Spleen (tissue), 11 donors: ENCODE data around the gene PRX. TPM values are rescaled to one million over a fixed set of nuclear protein-coding genes. Genes with fewer than 3 reads are reported as not detected.
A peak's percentile ranks its signal among the peaks of the same experiment; 100 is the strongest.
"Not testable (repeated sequence)": the region's sequence is repeated elsewhere in the genome, so short reads cannot be mapped to it uniquely, and the experiment has no call there.

Source experiments
- DNase-seq: peaks from one replicate; pipeline ENCODE4 v3.0.0-alpha.2; 2020
- H3K27ac ChIP-seq, 8 donors: fragments of 200-600 bp; sonication (generic) in 7 of 8; 1 replicate in 4 of 8; 2 replicates in 4 of 8; pipeline versions ENCODE4 v1.5.0 to v1.8.0; 2016 to 2021; ENCODE audit warnings: inconsistent platforms in 4 of 8, mild to moderate bottlenecking in 4 of 8, moderate library complexity in 1 of 8
- H3K27me3 ChIP-seq, 7 donors: fragments of 200-600 bp; sonication (generic) in 6 of 7; replicated peaks in 1 of 7; 1 replicate in 4 of 7; 2 replicates in 3 of 7; pipeline versions ENCODE4 v1.5.0 to v1.8.0; 2016 to 2021; ENCODE audit warnings: inconsistent platforms in 3 of 7, mild to moderate bottlenecking in 1 of 7
- H3K36me3 ChIP-seq, 6 donors: fragments of 200-600 bp; sonication (generic) in 5 of 6; 1 replicate in 4 of 6; 2 replicates in 2 of 6; pipeline versions ENCODE4 v1.5.0 to v1.8.0; 2016 to 2021; ENCODE audit warnings: inconsistent platforms in 2 of 6
- H3K4me1 ChIP-seq, 6 donors: fragments of 200-600 bp; sonication (generic) in 5 of 6; 1 replicate in 3 of 6; 2 replicates in 3 of 6; pipeline versions ENCODE4 v1.5.0 to v1.8.0; 2016 to 2021; ENCODE audit warnings: inconsistent platforms in 3 of 6
- H3K4me3 ChIP-seq, 8 donors: fragments of 200-600 bp; sonication (generic) in 7 of 8; 1 replicate in 4 of 8; 2 replicates in 4 of 8; pipeline versions ENCODE4 v1.5.0 to v1.8.0; 2016 to 2021; ENCODE audit warnings: inconsistent platforms in 4 of 8, mild to moderate bottlenecking in 4 of 8, moderate library complexity in 2 of 8
- H3K9me3 ChIP-seq, 8 donors: fragments of 200-600 bp; sonication (generic) in 7 of 8; 1 replicate in 4 of 8; 2 replicates in 4 of 8; pipeline versions ENCODE4 v1.5.0 to v1.8.0; 2016 to 2021; ENCODE audit warnings: inconsistent platforms in 4 of 8
- CTCF ChIP-seq, 11 experiments: fragments of 200-600 bp in 7 of 11; fragments of 450-650 bp in 4 of 11; sonication (generic) in 4 of 11; IDR thresholded peaks in 8 of 11; conservative IDR thresholded peaks in 3 of 11; 1 replicate in 7 of 11; 2 replicates in 4 of 11; pipeline versions ENCODE4 v1.4.0 to v1.8.0; 2016 to 2021; ENCODE audit warnings: antibody characterized with exemption in 11 of 11, inconsistent platforms in 4 of 11, mild to moderate bottlenecking in 1 of 11
- POLR2A ChIP-seq, 3 donors: fragments of 450-650 bp; IDR thresholded peaks; one replicate each; pipeline ENCODE4 v1.5.1; 2017; ENCODE audit warnings: antibody characterized with exemption in 3 of 3, mild to moderate bottlenecking in 1 of 3
- POLR2AphosphoS5 ChIP-seq, 3 donors: sonication (generic); formaldehyde crosslinking; IDR thresholded peaks; one replicate each; pipeline ENCODE4 v1.5.1; 2017; ENCODE audit warnings: antibody characterized with exemption in 3 of 3
- WGBS, 5 donors: extraction: QIAGEN DNeasy Blood & Tissue Kit in 3 of 5; methylation state at CpG; one replicate each; pipeline versions ENCODE4 v1.1.5 to v1.1.7; 2013 to 2018; 5-methylcytosine and 5-hydroxymethylcytosine counted together
- intact Hi-C: fragments of 100-400 bp; cut with DNase I; formaldehyde crosslinking; loops from one replicate; pipeline ENCODE4 v1.15.0; 2023; ENCODE audit warnings: low total_unique reads
- polyA plus RNA-seq, 3 donors: library from polyadenylated mRNA; stranded (reverse); fragments of 200-250 nt; gene quantifications; one replicate each; pipeline ENCODE4 v1.2.1, GENCODE V29; 2013
- total RNA-seq, 7 donors: library from RNA; depleted of rRNA in 3 of 7; stranded (reverse); fragments of >200 nt in 3 of 7; fragmentation: NEBNext Ultra II Directional in 4 of 7; extraction: Animal tissue kit (Norgen Biotek cat#: 25700) in 4 of 7; gene quantifications; one replicate each; pipeline versions ENCODE4 v1.1.0 to v1.2.1, GENCODE V29; 2016 to 2021
- donor health status: healthy with polysubstance abuse.
- donor health status: DM: no; HTN: no; CAD: no; lungs with moderate emphysema.
- donor health status: DM: no; HTN: no; CAD: no.
- donor health status: Bipolar disorder and iron deficiency.
- donor health status: healthy.
- donor health status: DM: no; HTN: no; CAD: no.
- donor health status: DM: yes; HTN: yes; CAD: no.

PRX gene
- total and polyA plus RNA-seq, 10 donors, result 0.50 to 3.4 (median 2.1) TPM

- Histone ChIP-seq H3K4me3 (no peak overlapping the region), H3K36me3 (peaks cover 0 to 31% (median 22%) of the 10 kb centered on the region in 6 donors), H3K9me3 (no peaks in the 10 kb centered on the region), H3K4me1 (peaks cover 15 to 68% (median 42%) of the 10 kb centered on the region in 6 donors), H3K27me3 (no peaks in the 10 kb centered on the region), H3K27ac (no peak overlapping the region)
- TF ChIP-seq CTCF (IDR thresholded peaks at IDR 0.05 in 8 of 11, conservative IDR thresholded peaks at IDR 0.05 in 3 of 11), result no peak
- TF ChIP-seq POLR2AphosphoS5 (IDR thresholded peaks at IDR 0.05), result no peak
- TF ChIP-seq POLR2A (IDR thresholded peaks at IDR 0.05), result no peak
- no peak for DNase-seq
- intact Hi-C loops, result no loop called here
- WGBS, 5 donors, result 83 to 99% (median 97%) methylated on average over 3 of the region's 3 CpGs
Measured at GRCh38 chr19:40438284-40438683, 25.1 kb upstream of the PRX start.

- H3K27ac ChIP-seq, result peak overlapping the region; percentile 88 to 94 (median 92)
- TF ChIP-seq CTCF (IDR thresholded peaks at IDR 0.05 in 8 of 11, conservative IDR thresholded peaks at IDR 0.05 in 3 of 11) (peak in 1 of 11 experiments; percentile 22), POLR2AphosphoS5 (IDR thresholded peaks at IDR 0.05) (peak; percentile 70 to 81 (median 79)), POLR2A (IDR thresholded peaks at IDR 0.05) (peak in 1 of 3 donors; percentile 2)
- peak; percentile 96 for DNase-seq
- H3K27me3 ChIP-seq, result no peaks in the 10 kb centered on the region
- H3K9me3 ChIP-seq, result no peaks in the 10 kb centered on the region
- no peaks in the 10 kb centered on the region for H3K36me3 ChIP-seq
- intact Hi-C loops, result no loop called here
- 4 to 8% (median 5%) methylated on average over 34 to 50 of the region's 50 CpGs for WGBS, 5 donors
- H3K4me3 ChIP-seq, result peak overlapping the region; percentile 9 to 67 (median 36)
- H3K4me1 ChIP-seq, result peaks cover 6 to 47% (median 35%) of the 10 kb centered on the region in 6 donors
Measured at GRCh38 chr19:40433391-40434216, 20.4 kb upstream of the PRX start.

GRCh38 chr19:40432760-40433159 is 19.6 kb upstream of the PRX start:
- H3K9me3 ChIP-seq, DNase-seq, H3K36me3 ChIP-seq, H3K27me3 ChIP-seq, intact Hi-C loops: not testable (repeated sequence)
- Histone ChIP-seq H3K27ac (peak overlapping the region; percentile 88 to 94 (median 92)), H3K4me1 (peaks cover 6 to 47% (median 35%) of the 10 kb centered on the region in 6 donors), H3K4me3 (peak overlapping the region in 6 of 8 donors; percentile 34 to 67 (median 38))
- 43 to 68% (median 63%) methylated on average over 7 of the region's 7 CpGs for WGBS, 5 donors

DNA sequence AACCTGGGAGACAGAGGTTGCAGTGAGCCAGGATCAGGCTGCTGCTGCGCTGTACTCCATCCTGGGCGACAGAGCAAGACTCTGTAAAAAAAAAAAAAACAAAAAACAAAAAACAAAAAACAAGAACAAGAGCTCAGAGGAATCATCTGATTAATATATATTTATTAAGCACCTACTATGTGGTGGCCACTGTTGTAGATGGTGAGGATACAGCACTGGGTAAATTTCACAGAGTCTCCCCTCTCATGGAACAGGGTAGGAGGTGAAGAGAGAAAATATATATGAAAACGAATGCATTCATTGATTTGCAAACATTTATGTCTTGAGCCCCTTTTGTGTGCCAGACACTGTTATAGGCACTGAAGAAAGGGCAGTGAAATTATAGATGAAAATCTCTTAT is 18.5 kb upstream of the PRX start:
- Histone ChIP-seq H3K27ac (peak overlapping the region in 3 of 8 donors; percentile 92 to 93 (median 93)), H3K36me3 (no peaks in the 10 kb centered on the region), H3K27me3 (no peaks in the 10 kb centered on the region), H3K9me3 (no peaks in the 10 kb centered on the region), H3K4me1 (peaks cover 6 to 54% (median 39%) of the 10 kb centered on the region in 6 donors), H3K4me3 (no peak overlapping the region)
- TF ChIP-seq POLR2A (IDR thresholded peaks at IDR 0.05) (no peak), CTCF (IDR thresholded peaks at IDR 0.05 in 8 of 11, conservative IDR thresholded peaks at IDR 0.05 in 3 of 11) (no peak), POLR2AphosphoS5 (IDR thresholded peaks at IDR 0.05) (no peak)
- DNase-seq, result no peak
- 83 to 94% (median 88%) methylated on average over 3 of the region's 3 CpGs for whole genome bisulfite sequencing, 5 donors
- intact Hi-C loops, result no loop called here

GRCh38 chr19:40430242-40430641 is 17.1 kb upstream of the PRX start:
- intact Hi-C loops, DNase-seq, H3K27me3 ChIP-seq, H3K27ac ChIP-seq, H3K9me3 ChIP-seq, H3K4me3 ChIP-seq, H3K36me3 ChIP-seq: not testable (repeated sequence)
- WGBS, 5 donors, result 92 to 99% (median 97%) methylated on average over 10 of the region's 10 CpGs
- peaks cover 6 to 50% (median 42%) of the 10 kb centered on the region in 6 donors for H3K4me1 ChIP-seq

- DNase-seq, intact Hi-C loops, H3K9me3 ChIP-seq, H3K36me3 ChIP-seq, H3K4me3 ChIP-seq, H3K27me3 ChIP-seq, H3K27ac ChIP-seq: not testable (repeated sequence)
- H3K4me1 ChIP-seq, result peaks cover 14 to 50% (median 40%) of the 10 kb centered on the region in 6 donors
- WGBS, 5 donors, result 91 to 96% (median 94%) methylated on average over 7 of the region's 7 CpGs
Measured at GRCh38 chr19:40428197-40428596, 15.0 kb upstream of the PRX start.
